Airway epithelial cell (primary cell): Measurements from ENCODE around the gene LRRC2. TPM values are rescaled to one million over a fixed set of nuclear protein-coding genes. Genes with fewer than 3 reads are reported as not detected.

ENCODE experiments used
- total RNA-seq: library from RNA; depleted of rRNA; stranded (reverse); fragments of >200 nt; gene quantifications from 2 replicates; pipeline ENCODE4 v1.2.3, GENCODE V29; 2015

Gene LRRC2, protein sequence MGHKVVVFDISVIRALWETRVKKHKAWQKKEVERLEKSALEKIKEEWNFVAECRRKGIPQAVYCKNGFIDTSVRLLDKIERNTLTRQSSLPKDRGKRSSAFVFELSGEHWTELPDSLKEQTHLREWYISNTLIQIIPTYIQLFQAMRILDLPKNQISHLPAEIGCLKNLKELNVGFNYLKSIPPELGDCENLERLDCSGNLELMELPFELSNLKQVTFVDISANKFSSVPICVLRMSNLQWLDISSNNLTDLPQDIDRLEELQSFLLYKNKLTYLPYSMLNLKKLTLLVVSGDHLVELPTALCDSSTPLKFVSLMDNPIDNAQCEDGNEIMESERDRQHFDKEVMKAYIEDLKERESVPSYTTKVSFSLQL
- total RNA-seq: not detected in 2 replicates

DNA sequence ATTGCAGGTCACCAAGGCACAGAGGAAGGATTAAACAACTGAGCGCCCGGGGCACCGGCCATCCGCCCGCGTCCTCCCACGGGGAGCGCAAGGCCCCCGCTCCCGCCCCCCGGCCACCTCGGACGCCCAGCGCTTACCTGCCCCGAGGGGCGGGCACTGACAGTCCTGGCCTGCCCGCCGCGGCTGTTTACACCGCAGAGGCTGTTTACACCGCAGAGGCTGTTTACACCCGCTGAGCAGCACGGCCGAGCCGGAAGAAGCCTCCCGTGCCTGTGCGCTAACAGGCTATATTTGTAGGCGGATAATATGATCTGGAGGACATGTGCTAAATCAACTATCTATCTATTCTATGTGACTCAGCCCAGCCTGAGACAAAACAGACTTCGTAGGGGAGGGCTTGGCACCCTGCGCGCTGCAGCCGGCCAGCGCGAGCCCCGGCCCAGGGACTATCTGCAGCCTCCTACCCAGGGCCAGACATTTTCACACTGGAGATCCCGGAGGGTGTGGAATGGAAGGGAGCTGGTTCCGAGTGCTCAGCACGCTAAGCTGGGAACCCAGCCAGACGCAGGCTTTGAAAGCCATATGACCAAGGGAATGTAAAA, at the start of gene LRRC2:
TSS of gene LRRC2 (minus strand) at position 263 of the 602 bp plus-strand sequence. CDS start 14,711 bp downstream, outside the sequence.

DNA sequence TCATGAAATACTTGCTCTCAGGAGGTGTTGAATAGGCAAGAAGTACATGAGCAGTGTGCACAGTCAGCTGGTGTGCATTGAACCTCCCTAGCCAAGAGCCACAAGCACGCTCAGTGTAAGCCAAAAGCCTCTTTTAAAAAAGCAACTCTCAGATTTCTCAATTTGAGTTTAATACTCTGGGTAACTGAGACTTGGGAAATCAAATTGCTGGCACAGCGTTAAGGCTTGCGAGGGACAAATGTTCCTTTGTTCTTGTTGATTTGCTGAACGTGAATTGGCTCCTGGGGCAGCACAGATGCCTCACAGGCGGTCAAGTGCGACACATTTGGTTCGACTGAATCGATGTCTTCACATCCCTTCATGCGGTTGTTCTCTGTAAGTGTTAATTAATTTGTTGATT, 46.2 kb upstream of the LRRC2 start, which contains the start of gene FAM240A:
TSS of gene FAM240A (plus strand) at position 202 of the 400 bp plus-strand sequence. CDS start at position 361, 159 bp downstream.

DNA sequence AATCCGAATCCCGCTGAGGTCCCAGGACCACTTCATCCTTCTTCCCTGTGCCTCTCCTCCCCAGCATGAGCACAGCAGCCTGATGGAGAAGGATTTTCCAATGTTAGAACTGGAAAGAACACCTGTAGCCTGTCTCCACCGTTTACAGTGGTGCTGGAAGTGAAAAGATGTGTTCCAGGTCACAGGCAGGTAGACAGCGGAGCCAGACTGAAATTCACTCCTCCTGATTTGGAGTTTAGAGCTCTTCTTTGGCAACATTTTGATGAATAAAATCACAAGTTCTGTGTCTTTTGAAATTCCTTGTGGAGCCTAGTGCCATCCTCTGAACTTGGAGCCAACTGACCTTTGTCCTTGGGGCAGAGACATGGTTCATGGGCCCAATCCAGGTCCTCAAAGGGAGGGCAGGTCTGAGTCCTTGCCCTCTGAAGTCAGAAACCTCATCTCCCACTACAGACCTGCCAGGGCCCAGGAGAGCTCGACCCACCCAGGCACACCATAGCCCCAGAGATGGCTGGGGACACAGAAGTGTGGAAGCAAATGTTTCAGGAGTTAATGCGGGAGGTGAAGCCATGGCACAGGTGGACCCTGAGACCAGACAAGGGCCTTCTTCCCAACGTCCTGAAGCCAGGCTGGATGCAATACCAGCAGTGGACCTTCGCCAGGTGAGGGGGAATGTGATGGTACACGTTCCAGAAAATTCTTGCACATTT, 68.4 kb downstream of the LRRC2 start, which contains the start of gene RTP3:
TSS of gene RTP3 (plus strand) at position 421 of the 710 bp plus-strand sequence. CDS start at position 508, 87 bp downstream.

Other genes starting within 250 kb of the LRRC2 start
- gene CCR2, start 212.2 kb downstream of the LRRC2 start, total RNA-seq: not detected in 2 replicates
- not detected in 2 replicates for gene CCR5, start 195.4 kb downstream of the LRRC2 start, total RNA-seq
- gene CCRL2, start 159.0 kb downstream of the LRRC2 start, total RNA-seq: not detected in 2 replicates
- gene LTF, start 101.4 kb downstream of the LRRC2 start, total RNA-seq: 0.07 TPM in 1 of 2 replicates, not detected in the other
- gene RTP3, start 68.3 kb downstream of the LRRC2 start, total RNA-seq: not detected in 2 replicates
- not detected in 2 replicates for gene FAM240A, start 46.2 kb upstream of the LRRC2 start, total RNA-seq
- gene ALS2CL, start 127.4 kb upstream of the LRRC2 start, total RNA-seq: 49.5 and 57.3 TPM in 2 replicates
- gene TMIE, start 135.1 kb upstream of the LRRC2 start, total RNA-seq: 0.14 TPM in 1 of 2 replicates, not detected in the other
- not detected in 2 replicates for gene PRSS50, start 151.6 kb upstream of the LRRC2 start, total RNA-seq